Measurements from ENCODE around the gene IMMP1L. TPM values are rescaled to one million over a fixed set of nuclear protein-coding genes. Genes with fewer than 3 reads are reported as not detected.

IMMP1L gene
- total RNA-seq, 1 donor from 2014 or later: 17.2 TPM

DNA sequence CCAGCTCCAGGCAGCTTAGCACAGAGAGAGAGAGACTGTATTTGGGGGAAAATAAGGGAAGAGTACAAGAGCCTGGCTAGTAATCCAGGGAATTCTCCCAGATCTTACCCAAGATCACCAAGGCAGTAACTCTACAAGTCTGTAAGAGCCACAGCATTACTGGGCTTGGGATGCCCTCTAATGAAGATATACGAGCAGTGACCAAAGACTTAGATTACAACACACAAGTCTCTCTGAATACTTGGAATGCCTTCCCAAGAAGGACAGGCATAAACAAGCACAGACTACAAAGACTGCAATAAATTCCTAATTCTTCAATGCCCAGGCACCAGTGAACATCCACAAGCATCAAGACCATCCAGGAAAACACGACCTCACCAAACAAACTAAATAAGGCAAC, 122.0 kb downstream of the IMMP1L start:
- no peaks in the 10 kb centered on the region for H3K36me3 ChIP-seq (ENCODE audit: insufficient read depth, low read length)
- H3K27me3 Mint-ChIP-seq (ENCODE audit: low read depth, unreplicated experiment): no peaks in the 10 kb centered on the region
- peaks cover 6% of the 10 kb centered on the region for H3K79me2 ChIP-seq (ENCODE audit: insufficient read depth, low read length)
- no peak for FAIRE-seq
- peak; percentile 2 for DNase-seq (ENCODE audit: low read depth)
- no peak overlapping the region for H3K4me3 Mint-ChIP-seq (ENCODE audit: unreplicated experiment)
- no peak overlapping the region for H2AFZ ChIP-seq (ENCODE audit: low read depth, low read length)
- no peak overlapping the region for H3K27ac Mint-ChIP-seq (ENCODE audit: unreplicated experiment)
- no peak for TF ChIP-seq EZH2 (IDR thresholded peaks at IDR 0.05; ENCODE audit: insufficient read depth, low read length)
- TF ChIP-seq, protein P1, sequence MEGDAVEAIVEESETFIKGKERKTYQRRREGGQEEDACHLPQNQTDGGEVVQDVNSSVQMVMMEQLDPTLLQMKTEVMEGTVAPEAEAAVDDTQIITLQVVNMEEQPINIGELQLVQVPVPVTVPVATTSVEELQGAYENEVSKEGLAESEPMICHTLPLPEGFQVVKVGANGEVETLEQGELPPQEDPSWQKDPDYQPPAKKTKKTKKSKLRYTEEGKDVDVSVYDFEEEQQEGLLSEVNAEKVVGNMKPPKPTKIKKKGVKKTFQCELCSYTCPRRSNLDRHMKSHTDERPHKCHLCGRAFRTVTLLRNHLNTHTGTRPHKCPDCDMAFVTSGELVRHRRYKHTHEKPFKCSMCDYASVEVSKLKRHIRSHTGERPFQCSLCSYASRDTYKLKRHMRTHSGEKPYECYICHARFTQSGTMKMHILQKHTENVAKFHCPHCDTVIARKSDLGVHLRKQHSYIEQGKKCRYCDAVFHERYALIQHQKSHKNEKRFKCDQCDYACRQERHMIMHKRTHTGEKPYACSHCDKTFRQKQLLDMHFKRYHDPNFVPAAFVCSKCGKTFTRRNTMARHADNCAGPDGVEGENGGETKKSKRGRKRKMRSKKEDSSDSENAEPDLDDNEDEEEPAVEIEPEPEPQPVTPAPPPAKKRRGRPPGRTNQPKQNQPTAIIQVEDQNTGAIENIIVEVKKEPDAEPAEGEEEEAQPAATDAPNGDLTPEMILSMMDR (IDR thresholded peaks at IDR 0.05; ENCODE audit: insufficient read depth, low read depth, low read length): no peak
- no peak overlapping the region for H3K27ac ChIP-seq (ENCODE audit: low read depth, low read length)
- no peak overlapping the region for H3K4me3 ChIP-seq (ENCODE audit: insufficient read depth, low read depth, low read length)
- no peaks in the 10 kb centered on the region for H3K9me3 Mint-ChIP-seq (ENCODE audit: unreplicated experiment)
- no peak overlapping the region for H3K9ac ChIP-seq (ENCODE audit: low read length)
- H3K4me1 Mint-ChIP-seq (ENCODE audit: low read depth, unreplicated experiment): peaks cover 2% of the 10 kb centered on the region
- no peaks in the 10 kb centered on the region for H3K27me3 ChIP-seq (ENCODE audit: insufficient read depth, low read length)
- H3K4me2 ChIP-seq (ENCODE audit: low read length): no peak overlapping the region
- no peaks in the 10 kb centered on the region for H3K4me1 ChIP-seq (ENCODE audit: insufficient read depth, low read length)
- H3K9me3 ChIP-seq (ENCODE audit: insufficient read depth, low read depth, low read length): no peaks in the 10 kb centered on the region
- peaks cover 7% of the 10 kb centered on the region for H3K36me3 Mint-ChIP-seq (ENCODE audit: low read depth, unreplicated experiment)
- H4K20me1 ChIP-seq (ENCODE audit: insufficient read depth, low read length): peaks cover 14% of the 10 kb centered on the region

DNA sequence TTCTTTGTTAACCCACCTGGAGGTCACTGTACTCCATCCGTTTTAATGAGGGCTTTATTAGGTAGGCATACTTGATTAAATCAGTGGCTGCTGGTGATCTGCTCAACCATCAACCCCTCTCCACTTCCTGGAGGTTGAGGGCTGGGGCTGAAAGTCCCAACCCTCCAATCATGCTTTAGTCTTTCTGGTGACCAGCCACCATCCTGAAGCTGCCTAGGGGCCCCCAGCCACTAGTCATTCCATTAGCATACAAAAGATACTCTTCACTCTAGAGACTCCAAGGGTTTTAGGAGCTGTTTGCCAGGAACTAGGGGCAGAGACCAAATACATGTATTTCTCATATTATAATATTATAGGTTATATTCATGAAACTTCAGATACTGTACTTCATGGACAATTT, 126.3 kb downstream of the IMMP1L start:
- peaks cover 14% of the 10 kb centered on the region for H4K20me1 ChIP-seq (ENCODE audit: insufficient read depth, low read length)
- H3K27me3 ChIP-seq (ENCODE audit: insufficient read depth, low read length): no peaks in the 10 kb centered on the region
- no peaks in the 10 kb centered on the region for H3K36me3 ChIP-seq (ENCODE audit: insufficient read depth, low read length)
- H2AFZ ChIP-seq (ENCODE audit: low read depth, low read length): no peak overlapping the region
- peaks cover 15% of the 10 kb centered on the region for H3K79me2 ChIP-seq (ENCODE audit: insufficient read depth, low read length)
- Mint-ChIP-seq H3K27me3 (ENCODE audit: low read depth, unreplicated experiment) (no peaks in the 10 kb centered on the region), H3K27ac (ENCODE audit: unreplicated experiment) (no peak overlapping the region), H3K4me3 (ENCODE audit: unreplicated experiment) (no peak overlapping the region), H3K4me1 (ENCODE audit: low read depth, unreplicated experiment) (peaks cover 2% of the 10 kb centered on the region), H3K36me3 (ENCODE audit: low read depth, unreplicated experiment) (peaks cover 5% of the 10 kb centered on the region), H3K9me3 (ENCODE audit: unreplicated experiment) (no peaks in the 10 kb centered on the region)
- no peak for DNase-seq (ENCODE audit: low read depth)
- H3K4me2 ChIP-seq (ENCODE audit: low read length): no peak overlapping the region
- no peaks in the 10 kb centered on the region for H3K4me1 ChIP-seq (ENCODE audit: insufficient read depth, low read length)
- no peak overlapping the region for H3K27ac ChIP-seq (ENCODE audit: low read depth, low read length)
- no peak overlapping the region for H3K9ac ChIP-seq (ENCODE audit: low read length)
- no peak for FAIRE-seq
- H3K9me3 ChIP-seq (ENCODE audit: insufficient read depth, low read depth, low read length): no peaks in the 10 kb centered on the region
- H3K4me3 ChIP-seq (ENCODE audit: insufficient read depth, low read depth, low read length): no peak overlapping the region
- no peak for TF ChIP-seq EZH2 (IDR thresholded peaks at IDR 0.05; ENCODE audit: insufficient read depth, low read length)
- TF ChIP-seq, protein P1 (IDR thresholded peaks at IDR 0.05; ENCODE audit: insufficient read depth, low read depth, low read length): no peak

Other genes with a start within 250 kb of the IMMP1L start
- 1.0 and 1.4 TPM in 2 replicates for gene DCDC1, start 139.9 kb downstream of the IMMP1L start, total RNA-seq
- 20.9 and 23.1 TPM in 2 replicates for gene DNAJC24, start 139.8 kb downstream of the IMMP1L start, total RNA-seq
- 12.9 and 13.1 TPM in 2 replicates for gene ELP4, start 145 bp upstream of the IMMP1L start, total RNA-seq

Data from astrocyte (in vitro differentiated cells and primary cell).